SH-SY5Y (cell line): ENCODE measurements around the gene VSTM2L.

ENCODE experiments used
- GATA2 ChIP-seq: IDR thresholded peaks from 2 replicates; pipeline ENCODE4 v1.6.1; 2011; ENCODE audit warnings: mild to moderate bottlenecking, low read depth, low read length
- GATA3 ChIP-seq: IDR thresholded peaks from 2 replicates; pipeline ENCODE4 v1.6.1; 2011; ENCODE audit warnings: low read depth, mild to moderate bottlenecking, low read length, moderate library complexity

DNA sequence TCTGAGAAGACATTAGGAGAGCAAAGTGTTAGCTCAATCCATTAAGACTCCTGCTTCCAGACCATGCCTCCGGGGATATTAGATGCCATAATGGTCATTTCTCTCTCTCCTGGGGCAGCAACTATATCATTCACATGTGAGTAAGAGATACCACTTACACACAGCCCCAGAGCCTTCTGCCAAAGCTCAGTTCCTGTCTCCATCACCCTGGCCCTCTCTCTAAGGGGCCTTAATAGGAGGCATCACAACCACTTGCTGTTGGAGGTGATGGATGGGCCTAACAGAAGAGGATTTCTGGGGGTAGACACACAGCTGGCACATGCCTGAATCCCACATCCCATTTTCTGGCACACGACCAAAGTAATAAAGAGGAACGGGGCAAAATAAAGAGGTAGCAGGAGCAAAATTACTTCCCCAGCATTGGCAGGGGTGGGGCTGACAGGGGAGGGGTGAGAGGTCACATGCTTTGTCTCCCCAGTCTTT, 34.0 kb upstream of the VSTM2L start:
- TF ChIP-seq GATA2, result no peak
- no peak for TF ChIP-seq GATA3
